ENCODE measurements around the gene ALDH3B2. TPM values are rescaled to one million over a fixed set of nuclear protein-coding genes. Genes with fewer than 3 reads are reported as not detected.
A peak's percentile ranks its signal among the peaks of the same experiment; 100 is the strongest.

The ALDH3B2 gene
- total and polyA plus RNA-seq, 2 experiments from 2014 or later = not detected

- no peak overlapping the region for H3K27ac ChIP-seq (ENCODE audit: low read depth)
- ATAC-seq (peak; percentile 94), DNase-seq (ENCODE audit: low spot score) (peak; percentile 85)
- peaks cover 9% of the 10 kb centered on the region; the same call in 2 of the 3 replicates for H3K4me1 Mint-ChIP-seq
- H3K9me2 ChIP-seq (ENCODE audit: insufficient read depth) = no peaks in the 10 kb centered on the region
- no peaks in the 10 kb centered on the region for H3K79me2 ChIP-seq (replicated peaks; ENCODE audit: insufficient read depth)
- no peak for TF ChIP-seq EZH2 (IDR thresholded peaks at IDR 0.05; ENCODE audit: low read depth, unreplicated experiment)
- peak; percentile 61 to 78 for TF ChIP-seq CTCF (conservative IDR thresholded peaks at IDR 0.05; ENCODE audit: low read depth in 2 of 2)
- H3F3A ChIP-seq (replicated peaks; ENCODE audit: low read depth) = 0 out of 2 replicates have a peak, but pooled peaks cover 4% of the 10 kb centered on the region
- H3K9me3 Mint-ChIP-seq = no peaks in the 10 kb centered on the region; the same call in 1 of the 3 replicates
- peaks cover 9% of the 10 kb centered on the region for H3K27me3 Mint-ChIP-seq (ENCODE audit: insufficient read depth, low read depth, poor library complexity)
- H3K4me3 ChIP-seq = no peak overlapping the region
- no peak overlapping the region for H3K4me2 ChIP-seq
- no peaks in the 10 kb centered on the region for H3K36me3 Mint-ChIP-seq (ENCODE audit: low read depth)
- no peaks in the 10 kb centered on the region for H3K27me3 ChIP-seq (ENCODE audit: insufficient read depth)
- H3K36me3 ChIP-seq (ENCODE audit: insufficient read depth) = no peaks in the 10 kb centered on the region
- no peak overlapping the region for H2AFZ ChIP-seq
- H4K20me1 ChIP-seq (replicated peaks; ENCODE audit: insufficient read depth) = no peaks in the 10 kb centered on the region
- H3K4me3 Mint-ChIP-seq = no peak overlapping the region
- H3K27ac Mint-ChIP-seq = no peak overlapping the region
- no peaks in the 10 kb centered on the region for H3K4me1 ChIP-seq (ENCODE audit: insufficient read depth)
Observed at GRCh38 chr11:67648140-67648795, 26.2 kb downstream of the ALDH3B2 start.

GRCh38 chr11:67647471-67647870 lies 27.0 kb downstream of the ALDH3B2 start:
- H3F3A ChIP-seq (replicated peaks; ENCODE audit: low read depth) = 0 out of 2 replicates have a peak, but pooled peaks cover 4% of the 10 kb centered on the region
- no peaks in the 10 kb centered on the region for H3K79me2 ChIP-seq (replicated peaks; ENCODE audit: insufficient read depth)
- Mint-ChIP-seq H3K4me1 (peaks cover 9% of the 10 kb centered on the region; the same call in 2 of the 3 replicates), H3K27ac (no peak overlapping the region), H3K27me3 (ENCODE audit: insufficient read depth, low read depth, poor library complexity) (peaks cover 9% of the 10 kb centered on the region), H3K36me3 (ENCODE audit: low read depth) (no peaks in the 10 kb centered on the region), H3K4me3 (no peak overlapping the region), H3K9me3 (no peaks in the 10 kb centered on the region; the same call in 1 of the 3 replicates)
- DNase-seq (ENCODE audit: low spot score) (no peak), ATAC-seq (no peak)
- no peaks in the 10 kb centered on the region for H4K20me1 ChIP-seq (replicated peaks; ENCODE audit: insufficient read depth)
- no peak overlapping the region for H3K4me3 ChIP-seq
- no peaks in the 10 kb centered on the region for H3K4me1 ChIP-seq (ENCODE audit: insufficient read depth)
- H3K27me3 ChIP-seq (ENCODE audit: insufficient read depth) = no peaks in the 10 kb centered on the region
- no peaks in the 10 kb centered on the region for H3K36me3 ChIP-seq (ENCODE audit: insufficient read depth)
- no peak overlapping the region for H3K27ac ChIP-seq (ENCODE audit: low read depth)
- H2AFZ ChIP-seq = no peak overlapping the region
- H3K9me2 ChIP-seq (ENCODE audit: insufficient read depth) = no peaks in the 10 kb centered on the region
- H3K4me2 ChIP-seq = no peak overlapping the region
- no peak for TF ChIP-seq EZH2 (IDR thresholded peaks at IDR 0.05; ENCODE audit: low read depth, unreplicated experiment)

GRCh38 chr11:67646535-67647336 lies 27.7 kb downstream of the ALDH3B2 start:
- Histone ChIP-seq H4K20me1 (replicated peaks; ENCODE audit: insufficient read depth) (no peaks in the 10 kb centered on the region), H3K27me3 (ENCODE audit: insufficient read depth) (no peaks in the 10 kb centered on the region), H3K79me2 (replicated peaks; ENCODE audit: insufficient read depth) (no peaks in the 10 kb centered on the region), H3F3A (replicated peaks; ENCODE audit: low read depth) (0 out of 2 replicates have a peak, but pooled peaks cover 4% of the 10 kb centered on the region), H3K9me2 (ENCODE audit: insufficient read depth) (no peaks in the 10 kb centered on the region), H3K27ac (ENCODE audit: low read depth) (no peak overlapping the region), H2AFZ (no peak overlapping the region), H3K36me3 (ENCODE audit: insufficient read depth) (no peaks in the 10 kb centered on the region), H3K4me2 (no peak overlapping the region), H3K4me1 (ENCODE audit: insufficient read depth) (no peaks in the 10 kb centered on the region), H3K4me3 (no peak overlapping the region)
- Mint-ChIP-seq H3K4me3 (no peak overlapping the region), H3K36me3 (ENCODE audit: low read depth) (no peaks in the 10 kb centered on the region), H3K27ac (no peak overlapping the region), H3K4me1 (peaks cover 9% of the 10 kb centered on the region; the same call in 2 of the 3 replicates), H3K27me3 (ENCODE audit: insufficient read depth, low read depth, poor library complexity) (peaks cover 9% of the 10 kb centered on the region), H3K9me3 (no peaks in the 10 kb centered on the region; the same call in 1 of the 3 replicates)
- no peak for DNase-seq (ENCODE audit: low spot score)
- no peak for ATAC-seq
- TF ChIP-seq ZNF331 (CRISPR knock-in tag; IDR thresholded peaks at IDR 0.05; ENCODE audit: low read depth) (no peak), POLR2AphosphoS5 (IDR thresholded peaks at IDR 0.05; ENCODE audit: low read depth) (no peak), ETS1 (IDR thresholded peaks at IDR 0.05) (no peak)
